ENCODE data around the gene PINLYP. TPM values are rescaled to one million over a fixed set of nuclear protein-coding genes. Genes with fewer than 3 reads are reported as not detected.

Gene PINLYP
- total and polyA plus RNA-seq, 11 donors, result 0.76 to 4.3 (median 1.2) TPM; not detected in 1

DNA sequence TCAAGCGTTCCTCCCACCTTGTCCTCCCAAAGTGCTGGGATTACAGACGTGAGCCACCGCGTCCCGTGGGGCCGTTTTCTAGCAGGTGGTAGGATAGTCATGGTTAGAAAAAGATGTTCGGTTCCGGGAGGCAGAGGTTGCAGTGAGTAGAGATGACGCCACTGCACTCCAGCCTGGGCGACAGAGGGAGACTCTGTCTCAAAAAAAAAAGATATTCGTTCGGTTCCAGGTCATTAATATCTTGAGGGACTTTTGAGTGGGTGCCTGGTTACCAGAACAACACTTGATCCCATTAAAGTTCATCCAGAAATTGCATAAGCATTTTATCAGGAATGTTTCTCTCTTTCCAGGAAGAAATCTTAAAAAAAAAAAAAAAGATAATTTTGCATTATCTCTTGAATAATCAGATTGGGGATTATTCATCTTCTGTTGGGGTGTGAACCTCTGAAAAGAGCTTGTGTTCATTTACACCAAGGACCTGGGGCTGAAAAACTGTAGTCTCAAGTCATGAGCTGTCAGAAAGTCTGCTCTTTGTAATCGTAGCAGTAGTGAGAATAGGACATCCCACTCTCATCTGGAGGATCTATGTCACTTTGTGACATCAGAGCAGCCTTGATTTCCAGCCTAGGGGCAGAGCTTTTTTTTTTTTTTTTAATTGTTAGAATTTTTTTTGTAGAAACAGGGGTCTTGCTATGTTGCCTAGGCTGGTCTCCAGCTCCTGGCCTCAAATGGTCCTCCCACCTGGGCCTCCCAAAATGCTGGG lies 47.6 kb upstream of the PINLYP start:
- 32 to 39% (median 34%) methylated on average over 13 of the region's 13 CpGs for WGBS, 4 donors
- intact Hi-C loops (cut with DNase I), result no loop called here
- Histone ChIP-seq H3K27ac (peak overlapping the region in 11 of 12 donors; percentile 55 to 90 (median 85)), H3K4me1 (peaks cover 0 to 43% (median 29%) of the 10 kb centered on the region in 12 donors), H3K36me3 (no peaks in the 10 kb centered on the region), H3K4me3 (peak overlapping the region in 10 of 12 donors; percentile 80 to 98 (median 92)), H3K27me3 (no peaks in the 10 kb centered on the region), H3K9me3 (no peaks in the 10 kb centered on the region)
- ATAC-seq (peak in 2 of 4 donors; percentile 20 to 23), DNase-seq (peak in 2 of 5 donors; percentile 27 to 37)
- TF ChIP-seq, protein P1, sequence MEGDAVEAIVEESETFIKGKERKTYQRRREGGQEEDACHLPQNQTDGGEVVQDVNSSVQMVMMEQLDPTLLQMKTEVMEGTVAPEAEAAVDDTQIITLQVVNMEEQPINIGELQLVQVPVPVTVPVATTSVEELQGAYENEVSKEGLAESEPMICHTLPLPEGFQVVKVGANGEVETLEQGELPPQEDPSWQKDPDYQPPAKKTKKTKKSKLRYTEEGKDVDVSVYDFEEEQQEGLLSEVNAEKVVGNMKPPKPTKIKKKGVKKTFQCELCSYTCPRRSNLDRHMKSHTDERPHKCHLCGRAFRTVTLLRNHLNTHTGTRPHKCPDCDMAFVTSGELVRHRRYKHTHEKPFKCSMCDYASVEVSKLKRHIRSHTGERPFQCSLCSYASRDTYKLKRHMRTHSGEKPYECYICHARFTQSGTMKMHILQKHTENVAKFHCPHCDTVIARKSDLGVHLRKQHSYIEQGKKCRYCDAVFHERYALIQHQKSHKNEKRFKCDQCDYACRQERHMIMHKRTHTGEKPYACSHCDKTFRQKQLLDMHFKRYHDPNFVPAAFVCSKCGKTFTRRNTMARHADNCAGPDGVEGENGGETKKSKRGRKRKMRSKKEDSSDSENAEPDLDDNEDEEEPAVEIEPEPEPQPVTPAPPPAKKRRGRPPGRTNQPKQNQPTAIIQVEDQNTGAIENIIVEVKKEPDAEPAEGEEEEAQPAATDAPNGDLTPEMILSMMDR (IDR thresholded peaks at IDR 0.05), result peak in 2 of 12 donors; percentile 10 to 28
- no peak for TF ChIP-seq POLR2A (IDR thresholded peaks at IDR 0.05)

DNA sequence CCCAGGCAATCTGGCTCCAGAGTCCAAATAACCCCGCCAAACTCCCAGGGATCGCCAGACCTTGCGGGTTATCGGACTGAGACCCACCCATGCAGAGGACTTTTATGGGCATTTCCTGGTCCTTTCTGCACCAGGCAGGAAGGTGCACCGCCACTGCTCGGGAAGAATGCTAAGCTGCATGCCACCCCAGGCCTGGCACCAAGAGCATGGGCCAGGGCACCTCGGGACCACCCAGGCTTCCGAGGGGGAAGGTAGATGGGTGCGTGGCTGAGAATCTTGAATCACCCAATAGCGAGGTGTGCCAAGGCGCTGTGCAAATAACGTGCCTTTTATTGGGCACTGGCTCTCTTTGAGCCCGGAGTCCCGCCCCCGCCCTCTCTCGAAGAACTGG lies 43.0 kb upstream of the PINLYP start:
- Histone ChIP-seq H3K4me3 (peak overlapping the region; percentile 35 to 72 (median 60)), H3K27ac (peak overlapping the region; percentile 58 to 95 (median 88)), H3K4me1 (peaks cover 0 to 31% (median 17%) of the 10 kb centered on the region in 12 donors), H3K9me3 (no peaks in the 10 kb centered on the region), H3K27me3 (no peaks in the 10 kb centered on the region), H3K36me3 (peaks cover 0 to 3% (median 0%) of the 10 kb centered on the region in 9 donors)
- peak; percentile 56 to 79 (median 62) for DNase-seq
- intact Hi-C loops (cut with DNase I), result loop anchor here in 6 of 10 donors (2.0 to 10.0 kb wide), 5 partner anchors 62 to 252 kb away; partner anchors contain the start of genes IRGQ (in 3 of the 6), ZNF576 (in 3 of the 6) and KCNN4 (in 1 of the 6)
- peak; percentile 2 to 6 (median 4) for ATAC-seq
- 1 to 5% (median 2%) methylated on average over 14 to 16 of the region's 16 CpGs for WGBS, 4 donors
- TF ChIP-seq, protein P1 (IDR thresholded peaks at IDR 0.05), result no peak
- no peak for TF ChIP-seq POLR2A (IDR thresholded peaks at IDR 0.05)

DNA sequence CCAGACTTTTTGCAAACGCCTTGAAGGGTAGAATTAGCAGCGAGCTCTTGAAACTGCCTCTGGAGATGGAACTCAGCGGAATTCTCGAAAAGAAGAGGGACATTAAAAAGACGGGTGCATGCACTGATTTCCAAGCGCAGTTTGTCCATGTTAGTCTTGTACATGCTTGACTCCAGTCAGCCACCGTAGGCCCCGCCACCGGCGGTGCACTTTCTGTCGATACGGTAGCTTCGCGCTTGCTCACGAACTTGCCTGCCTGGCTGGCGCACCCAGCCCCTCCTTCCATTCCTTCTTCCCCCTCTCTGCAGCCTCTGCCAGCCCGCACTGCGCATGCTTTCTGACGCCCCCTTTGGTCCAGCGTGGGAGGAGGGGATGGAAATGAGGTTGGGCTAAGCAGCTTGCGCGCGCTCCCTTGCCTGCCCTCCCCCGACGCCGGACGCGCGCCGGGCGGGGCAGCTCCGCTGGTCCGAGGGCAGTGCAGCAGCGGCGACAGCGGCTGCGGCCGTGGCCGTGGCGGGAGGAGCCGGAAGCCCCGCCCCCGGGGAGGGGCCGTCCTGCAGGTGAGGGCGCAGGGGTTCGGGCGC lies 42.5 kb upstream of the PINLYP start, which contains the start of gene ZNF575:
Gene ZNF575 (plus strand): TSS at position 227 of the 584 bp plus-strand sequence. CDS start 1,235 bp downstream, outside the sequence.
- DNase-seq (peak; percentile 92 to 94 (median 94)), ATAC-seq (peak; percentile 57 to 81 (median 74))
- Histone ChIP-seq H3K4me3 (peak within 1 kb of the TSS; percentile 35 to 72 (median 60)), H3K27ac (peak within 1 kb of the TSS; percentile 58 to 95 (median 88)), H3K36me3 (peaks cover 0 to 8% (median 4%) of the 10 kb centered on the region in 9 donors), H3K4me1 (peaks cover 0 to 26% (median 12%) of the 10 kb centered on the region in 12 donors), H3K27me3 (no peaks in the 10 kb centered on the region), H3K9me3 (no peaks in the 10 kb centered on the region)
- no peak for TF ChIP-seq POLR2A (IDR thresholded peaks at IDR 0.05)
- TF ChIP-seq, protein P1 (IDR thresholded peaks at IDR 0.05), result peak in 1 of 12 donors; percentile 12
- intact Hi-C loops (cut with DNase I), result loop anchor here in 6 of 10 donors (1.0 to 10.0 kb wide), 7 partner anchors 62 to 252 kb away; partner anchors contain the start of genes IRGQ (in 4 of the 6), ZNF576 (in 4 of the 6) and KCNN4 (in 1 of the 6)
- 0% methylated on average over 19 to 47 of the region's 47 CpGs for whole genome bisulfite sequencing, 4 donors
